Activated naive CD8-positive, alpha-beta T cell treated with anti-CD3 and anti-CD28 coated beads, Interleukin-2, amount 50 U/mL, for 16 hours (primary cell): Measurements from ENCODE around the gene SP1.
A peak's percentile ranks its signal among the peaks of the same experiment; 100 is the strongest.
"Not testable (repeated sequence)": the region's sequence is repeated elsewhere in the genome, so short reads cannot be mapped to it uniquely, and the experiment has no call there.

Source experiments
- DNase-seq: peaks from one replicate; pipeline ENCODE4 v3.0.0-alpha.2; 2020; ENCODE audit warnings: low read depth, low spot score

Gene SP1

DNA sequence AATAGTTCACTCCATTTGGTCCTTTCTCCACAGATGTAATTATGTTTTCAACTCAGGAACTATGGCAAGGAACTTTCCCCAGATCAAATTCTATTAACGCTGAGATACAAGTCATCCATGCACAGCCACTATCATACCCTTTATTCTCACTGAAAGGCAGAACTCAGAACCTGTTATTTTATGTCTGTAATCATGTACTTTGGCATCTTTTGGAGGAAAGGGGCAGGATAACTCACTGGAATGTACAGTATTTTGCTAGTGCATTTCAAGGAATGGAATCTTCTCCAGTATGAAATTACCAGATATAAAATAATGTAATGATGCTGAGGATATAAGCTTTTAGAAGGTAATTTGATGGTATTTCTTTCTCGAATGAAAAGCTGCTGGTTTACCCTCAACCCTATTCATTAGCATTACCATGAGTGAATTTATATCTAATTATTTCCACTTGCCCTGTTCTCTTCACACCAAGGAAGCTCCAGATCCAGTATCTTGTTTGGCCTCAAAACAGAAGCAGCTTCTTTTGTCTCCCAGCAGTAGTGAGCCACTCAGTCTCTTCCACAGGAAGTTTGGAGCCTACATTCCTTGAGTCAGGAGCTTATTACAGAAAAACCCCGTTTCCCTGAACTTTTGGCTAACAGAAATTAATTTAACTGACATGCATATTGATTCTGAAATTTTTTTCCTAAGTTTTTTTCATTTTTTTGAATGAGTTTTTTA is 33.7 kb downstream of the SP1 start:
- DNase-seq, result no peak

- DNase-seq, result no peak
Measured at GRCh38 chr12:53414756-53415417, 34.9 kb downstream of the SP1 start.

- DNase-seq, result not testable (repeated sequence)
Measured at GRCh38 chr12:53415752-53416389, 35.9 kb downstream of the SP1 start.

- DNase-seq, result not testable (repeated sequence)
Measured at GRCh38 chr12:53417291-53417816, 37.4 kb downstream of the SP1 start.

DNA sequence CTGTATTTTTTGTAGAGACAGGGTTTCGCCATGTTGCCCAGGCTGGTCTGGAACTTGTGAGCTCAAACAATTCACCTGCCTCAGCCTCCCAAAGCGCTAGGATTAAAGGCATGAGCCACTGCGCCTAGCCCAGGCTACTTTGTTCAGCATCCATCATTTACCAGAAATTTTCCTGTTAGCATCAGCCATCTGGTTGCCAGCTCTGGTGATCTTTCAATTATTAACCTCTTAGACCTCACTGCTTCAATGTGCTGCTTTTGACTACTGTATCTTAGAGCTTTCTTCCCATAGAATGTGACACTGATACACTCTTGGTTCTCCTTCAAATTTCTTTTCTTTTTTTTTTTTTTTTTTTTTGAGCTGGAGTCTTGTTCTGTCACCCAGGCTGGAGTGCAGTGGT is 38.2 kb downstream of the SP1 start:
- DNase-seq, result no peak

GRCh38 chr12:53419756-53420155 is 39.8 kb downstream of the SP1 start:
- no peak for DNase-seq

GRCh38 chr12:53422247-53422646 is 42.3 kb downstream of the SP1 start:
- DNase-seq, result not testable (repeated sequence)

DNA sequence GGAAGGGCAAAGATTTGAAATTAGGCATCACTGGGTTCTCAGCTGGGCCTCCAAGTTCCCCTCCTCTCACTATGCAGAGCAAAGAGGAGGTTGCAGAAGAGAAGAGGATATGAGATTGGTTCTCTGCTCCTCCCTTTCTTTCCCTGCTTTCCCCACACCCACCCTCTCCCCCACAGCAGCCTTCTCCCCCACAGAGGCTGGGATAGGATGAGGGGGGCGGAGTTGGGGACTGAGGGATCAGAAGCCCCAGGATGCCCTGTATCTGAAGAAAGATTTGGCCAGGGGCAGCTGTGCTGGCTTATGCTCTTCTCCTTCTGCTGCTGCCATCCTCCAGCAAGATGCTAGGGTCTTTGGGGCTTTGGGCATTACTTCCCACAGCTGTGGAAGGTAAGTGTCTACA is 43.6 kb downstream of the SP1 start, which contains the start of gene AMHR2:
Gene AMHR2 (plus strand): TSS at position 259 of the 400 bp plus-strand sequence. CDS start 80 bp downstream, at position 339.
- no peak for DNase-seq

- DNase-seq, result no peak
Measured at GRCh38 chr12:53424626-53425514, 44.9 kb downstream of the SP1 start.

GRCh38 chr12:53425515-53426150 is 45.7 kb downstream of the SP1 start:
- no peak for DNase-seq

DNA sequence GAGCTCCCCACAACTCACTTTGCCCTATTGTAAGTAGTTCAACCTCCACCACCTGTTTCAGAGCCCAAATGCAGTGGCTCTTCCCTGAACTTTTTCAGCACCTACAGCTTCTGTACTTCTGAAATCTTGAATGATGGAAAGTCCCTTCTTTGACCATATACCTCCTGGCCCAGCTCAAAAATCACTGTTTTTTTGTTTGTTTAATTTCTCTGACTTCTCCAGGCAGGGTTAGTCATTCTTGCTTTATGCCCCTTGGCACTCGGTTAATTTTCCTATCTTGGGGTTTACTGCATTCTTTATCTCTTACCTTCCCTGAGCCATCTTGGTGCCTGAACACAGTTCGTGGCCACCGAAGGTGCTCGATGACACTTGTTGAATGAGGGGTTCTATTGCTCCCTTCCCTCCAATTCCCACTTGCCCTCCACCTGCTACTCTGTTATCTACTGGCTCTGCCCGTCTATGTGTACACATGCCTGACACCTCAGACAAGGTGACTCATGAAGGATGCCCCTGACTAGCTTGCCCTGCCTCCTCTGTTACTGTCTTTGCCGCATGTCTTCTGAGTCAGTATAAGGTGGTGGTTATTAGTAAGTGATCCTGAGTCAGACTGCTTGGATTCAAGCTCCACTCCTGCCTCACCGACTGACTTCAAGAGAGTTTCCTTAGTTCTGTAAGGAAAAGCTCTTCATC is 48.1 kb downstream of the SP1 start:
- no peak for DNase-seq

DNA sequence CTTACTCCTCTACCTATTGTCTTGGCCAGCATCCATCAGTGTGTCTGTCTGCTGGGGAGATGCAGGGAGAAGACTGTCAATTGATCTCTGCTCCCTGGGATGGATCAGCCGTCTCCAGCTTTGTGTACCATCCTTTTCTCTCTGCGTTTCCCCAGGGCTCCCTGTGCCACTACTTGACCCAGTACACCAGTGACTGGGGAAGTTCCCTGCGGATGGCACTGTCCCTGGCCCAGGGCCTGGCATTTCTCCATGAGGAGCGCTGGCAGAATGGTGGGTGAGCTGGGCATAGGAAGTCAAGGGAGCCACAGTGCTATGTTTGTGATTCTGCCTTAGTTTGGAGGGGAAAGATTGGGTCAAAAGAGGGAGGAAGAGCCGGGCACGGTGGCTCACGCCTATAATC is 48.8 kb downstream of the SP1 start:
- no peak for DNase-seq

DNA sequence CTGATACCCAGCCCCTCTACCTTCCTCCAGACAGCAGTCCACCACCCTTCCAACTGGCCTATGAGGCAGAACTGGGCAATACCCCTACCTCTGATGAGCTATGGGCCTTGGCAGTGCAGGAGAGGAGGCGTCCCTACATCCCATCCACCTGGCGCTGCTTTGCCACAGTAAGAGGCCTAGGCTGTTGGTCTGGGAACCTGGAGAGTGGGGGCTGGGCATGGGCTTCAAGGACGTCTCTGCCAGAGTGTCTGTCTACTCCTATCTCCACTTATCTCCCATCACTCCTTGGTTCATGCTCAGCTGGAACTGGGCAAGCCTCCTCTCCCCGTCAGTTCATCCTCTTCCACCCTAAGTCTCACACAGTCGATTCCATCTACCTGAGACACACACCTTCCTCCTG is 50.1 kb downstream of the SP1 start:
- DNase-seq, result no peak

DNA sequence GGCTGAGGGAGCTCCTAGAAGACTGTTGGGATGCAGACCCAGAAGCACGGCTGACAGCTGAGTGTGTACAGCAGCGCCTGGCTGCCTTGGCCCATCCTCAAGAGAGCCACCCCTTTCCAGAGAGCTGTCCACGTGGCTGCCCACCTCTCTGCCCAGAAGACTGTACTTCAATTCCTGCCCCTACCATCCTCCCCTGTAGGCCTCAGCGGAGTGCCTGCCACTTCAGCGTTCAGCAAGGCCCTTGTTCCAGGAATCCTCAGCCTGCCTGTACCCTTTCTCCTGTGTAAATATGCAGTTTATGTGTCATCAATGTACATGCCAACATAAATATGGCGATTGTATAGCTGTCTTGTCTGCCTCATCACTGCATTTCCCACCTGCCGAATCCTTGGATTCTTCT is 51.2 kb downstream of the SP1 start:
- no peak for DNase-seq

- not testable (repeated sequence) for DNase-seq
Measured at GRCh38 chr12:53435326-53435725, 55.4 kb downstream of the SP1 start.

DNA sequence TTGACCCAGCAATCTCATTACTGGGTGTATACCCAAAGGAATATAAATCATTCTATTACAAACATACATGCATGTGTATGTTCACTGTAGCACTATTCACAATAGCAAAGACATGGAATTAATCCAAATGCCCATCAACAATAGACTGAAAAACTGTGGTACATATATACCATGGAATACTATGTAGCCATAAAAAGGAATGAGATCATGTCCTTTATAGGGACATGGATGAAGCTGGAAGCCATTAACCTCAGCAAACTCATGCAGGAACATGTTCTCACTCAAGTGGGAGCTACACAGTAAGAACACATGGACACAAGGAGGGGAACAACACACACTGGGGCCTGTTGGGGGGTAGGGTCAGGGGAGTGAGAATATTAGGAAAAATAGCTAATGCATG is 59.6 kb downstream of the SP1 start:
- DNase-seq, result not testable (repeated sequence)

DNA sequence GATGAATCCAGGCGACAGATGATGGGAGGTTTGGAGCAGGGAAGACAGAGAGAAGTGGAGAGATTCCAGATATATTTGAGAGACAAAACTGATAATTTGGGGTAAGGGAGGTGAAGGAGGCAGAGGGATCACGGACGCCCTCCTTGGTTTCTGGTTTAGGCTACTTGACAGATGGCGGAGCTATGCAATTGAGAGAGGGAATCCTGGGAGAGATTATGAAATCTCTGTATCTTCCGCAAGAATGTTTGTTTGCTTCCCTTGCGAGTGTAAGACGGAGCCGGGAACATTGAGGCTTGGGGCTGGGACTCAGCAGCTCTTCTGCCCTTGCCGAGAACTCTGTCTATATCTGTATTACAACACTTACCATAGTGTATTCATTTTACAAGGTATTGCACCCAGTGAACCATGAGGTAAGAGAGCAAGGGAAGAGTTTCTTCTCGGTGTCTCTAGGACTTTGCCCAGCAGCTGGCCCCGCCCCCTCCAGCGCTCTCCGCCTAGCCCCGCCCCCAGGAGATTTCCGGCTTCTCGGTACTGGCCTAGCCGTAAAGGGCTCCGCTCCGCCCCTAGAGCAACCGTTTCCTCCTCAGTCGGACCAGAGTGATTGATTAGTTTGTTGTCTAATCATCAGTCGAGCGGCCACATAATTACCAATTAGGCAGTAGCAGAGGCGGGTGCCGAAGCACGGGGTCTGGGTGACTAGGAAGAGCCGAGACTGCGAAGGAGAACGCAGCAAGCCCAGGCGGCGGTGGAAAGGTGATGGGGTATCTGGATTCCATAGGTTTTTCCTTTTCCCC is 61.3 kb downstream of the SP1 start, which contains the start of gene PRR13:
Gene PRR13 (plus strand): TSS at position 695 of the 794 bp plus-strand sequence. CDS start 981 bp downstream, outside the sequence.
- DNase-seq, result peak; percentile 98

GRCh38 chr12:53443955-53444354 is 64.0 kb downstream of the SP1 start:
- DNase-seq, result no peak

DNA sequence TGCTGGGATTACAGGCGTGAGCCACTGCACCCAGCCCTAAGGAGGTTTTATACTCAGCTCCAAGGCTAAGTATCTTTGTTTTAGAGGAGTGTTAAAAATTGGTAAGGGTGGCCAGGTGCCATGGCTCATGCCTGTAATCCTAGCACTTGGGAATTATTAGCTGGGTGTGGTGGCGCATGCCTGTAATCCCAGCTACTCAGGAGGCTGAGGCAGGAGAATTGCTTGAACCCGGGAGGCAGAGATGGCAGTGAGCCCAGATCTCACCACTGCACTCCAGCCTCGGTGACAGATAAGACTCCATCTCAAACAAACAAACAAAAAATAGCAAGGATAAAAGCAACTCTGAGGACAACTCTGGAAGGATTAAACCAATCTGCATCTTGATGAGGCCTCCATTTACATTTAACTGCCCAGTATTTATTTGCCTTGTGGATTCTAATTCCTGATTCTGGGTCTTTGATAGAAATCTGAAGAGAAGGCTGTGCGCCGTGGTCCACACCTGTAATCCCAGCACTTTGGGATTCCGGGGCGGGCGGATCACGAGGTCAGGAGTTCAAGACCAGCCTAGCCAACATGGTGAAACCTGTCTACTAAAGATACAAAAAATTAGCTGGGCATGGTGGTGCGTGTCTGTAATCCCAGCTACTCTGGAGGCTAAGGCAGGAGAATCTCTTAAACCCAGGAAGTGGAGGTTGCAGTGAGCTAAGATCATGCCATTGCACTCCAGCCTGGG is 64.8 kb downstream of the SP1 start:
- not testable (repeated sequence) for DNase-seq
